ENCODE measurements around the gene GPX3. TPM values are rescaled to one million over a fixed set of nuclear protein-coding genes. Genes with fewer than 3 reads are reported as not detected.

Gene GPX3, protein sequence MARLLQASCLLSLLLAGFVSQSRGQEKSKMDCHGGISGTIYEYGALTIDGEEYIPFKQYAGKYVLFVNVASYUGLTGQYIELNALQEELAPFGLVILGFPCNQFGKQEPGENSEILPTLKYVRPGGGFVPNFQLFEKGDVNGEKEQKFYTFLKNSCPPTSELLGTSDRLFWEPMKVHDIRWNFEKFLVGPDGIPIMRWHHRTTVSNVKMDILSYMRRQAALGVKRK
- total RNA-seq = over 10,000 TPM in 1 of 4 donors, 1,000 to 10,000 TPM in 3; 5,296 to 11,485 (median 6,898) TPM

DNA sequence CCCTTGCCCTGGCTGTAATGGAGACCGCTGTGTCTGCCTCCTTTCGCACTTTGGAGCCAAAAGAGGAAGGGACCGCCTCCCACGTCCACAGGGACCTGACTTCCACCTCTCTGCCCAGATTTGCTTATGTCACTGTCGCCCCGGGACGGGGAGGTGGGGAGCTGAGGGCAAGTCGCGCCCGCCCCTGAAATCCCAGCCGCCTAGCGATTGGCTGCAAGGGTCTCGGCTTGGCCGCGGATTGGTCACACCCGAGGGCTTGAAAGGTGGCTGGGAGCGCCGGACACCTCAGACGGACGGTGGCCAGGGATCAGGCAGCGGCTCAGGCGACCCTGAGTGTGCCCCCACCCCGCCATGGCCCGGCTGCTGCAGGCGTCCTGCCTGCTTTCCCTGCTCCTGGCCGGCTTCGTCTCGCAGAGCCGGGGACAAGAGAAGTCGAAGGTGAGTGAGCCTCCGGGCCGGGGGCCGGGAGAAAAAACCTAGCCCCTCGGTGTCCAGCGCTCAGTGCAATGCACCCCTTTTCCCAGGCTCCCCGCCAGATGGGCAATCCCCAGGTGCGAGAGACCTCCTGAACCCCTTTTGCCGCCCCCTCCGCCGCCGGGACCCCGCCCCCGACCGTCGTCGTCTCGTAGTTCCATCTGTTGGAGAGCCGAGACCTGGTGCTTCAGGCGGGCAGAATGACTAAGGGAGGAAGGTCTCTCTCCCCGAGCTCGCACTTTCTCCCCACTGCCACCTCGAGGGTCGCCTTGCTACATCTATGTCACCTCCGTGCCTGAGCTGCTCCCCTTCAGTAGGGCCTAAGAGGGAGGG lies at the start of gene GPX3:
Gene GPX3, plus strand, starts transcription at position 288 of the 807 bp plus-strand sequence. Its CDS starts 64 bp downstream, at position 352.
- TF ChIP-seq CTCF (IDR thresholded peaks at IDR 0.05) = no peak
- ATAC-seq (ENCODE audit: low FRiP score) (peak; percentile 80), DNase-seq (ENCODE audit: low spot score) (peak; percentile 76)

GRCh38 chr5:150978590-150978989 lies 41.8 kb upstream of the GPX3 start:
- ATAC-seq (ENCODE audit: low FRiP score) (no peak), DNase-seq (ENCODE audit: low spot score) (no peak)
- no peak for TF ChIP-seq CTCF (IDR thresholded peaks at IDR 0.05)

- DNase-seq (ENCODE audit: low spot score) (no peak), ATAC-seq (ENCODE audit: low FRiP score) (no peak)
- no peak for TF ChIP-seq CTCF (IDR thresholded peaks at IDR 0.05)
Measured at GRCh38 chr5:150987746-150988145, 32.6 kb upstream of the GPX3 start.

GRCh38 chr5:150989695-150990094 lies 30.7 kb upstream of the GPX3 start:
- ATAC-seq (ENCODE audit: low FRiP score) = no peak
- no peak for TF ChIP-seq CTCF (IDR thresholded peaks at IDR 0.05)
- no peak for DNase-seq (ENCODE audit: low spot score)

- TF ChIP-seq CTCF (IDR thresholded peaks at IDR 0.05) = no peak
- ATAC-seq (ENCODE audit: low FRiP score) (no peak), DNase-seq (ENCODE audit: low spot score) (no peak)
Measured at GRCh38 chr5:150992705-150993104, 27.7 kb upstream of the GPX3 start.

- ATAC-seq (ENCODE audit: low FRiP score) (no peak), DNase-seq (ENCODE audit: low spot score) (no peak)
- TF ChIP-seq CTCF (IDR thresholded peaks at IDR 0.05) = no peak
Measured at GRCh38 chr5:150993422-150993821, 27.0 kb upstream of the GPX3 start.
